ENCODE measurements around the gene PNLDC1.
"Not testable (repeated sequence)": the region's sequence is repeated elsewhere in the genome, so short reads cannot be mapped to it uniquely, and the experiment has no call there.

Gene PNLDC1

GRCh38 chr6:159789377-159790148 is 10.5 kb upstream of the PNLDC1 start, which contains the start of gene TCP1:
Gene TCP1, minus strand, starts transcription at chr6:159789602. Its CDS starts 134 bp downstream, at chr6:159789468.
- peak; percentile 100 for DNase-seq (ENCODE audit: low read depth)
- TF ChIP-seq CTCF (IDR thresholded peaks at IDR 0.05; ENCODE audit: low read depth, low read length) (no peak), MYC (IDR thresholded peaks at IDR 0.05; ENCODE audit: low read depth, low read length) (no peak; the same call in 1 of the 2 replicates), MAX (IDR thresholded peaks at IDR 0.05; ENCODE audit: low read depth, low read length) (no peak), POLR2A (IDR thresholded peaks at IDR 0.05; ENCODE audit: extremely low read depth, insufficient read length) (peak; percentile 94)
- H3K4me3 ChIP-seq (ENCODE audit: low read depth, low read length) = peak within 1 kb of the TSS; percentile 96

GRCh38 chr6:159790149-159790955 is 9.7 kb upstream of the PNLDC1 start, which contains the start of gene MRPL18:
Gene MRPL18, plus strand, starts transcription at chr6:159790467. Its CDS starts 121 bp downstream, at chr6:159790588.
- peak within 1 kb of the TSS; percentile 96 for H3K4me3 ChIP-seq (ENCODE audit: low read depth, low read length)
- DNase-seq (ENCODE audit: low read depth) = peak; percentile 100
- peak; percentile 81 for TF ChIP-seq MAX (IDR thresholded peaks at IDR 0.05; ENCODE audit: low read depth, low read length)
- no peak for TF ChIP-seq CTCF (IDR thresholded peaks at IDR 0.05; ENCODE audit: low read depth, low read length)
- peak; percentile 74 for TF ChIP-seq POLR2A (IDR thresholded peaks at IDR 0.05; ENCODE audit: extremely low read depth, insufficient read length)
- peak; percentile 87 for TF ChIP-seq MYC (IDR thresholded peaks at IDR 0.05; ENCODE audit: low read depth, low read length)

- peak overlapping the region; percentile 96 for H3K4me3 ChIP-seq (ENCODE audit: low read depth, low read length)
- TF ChIP-seq MYC (IDR thresholded peaks at IDR 0.05; ENCODE audit: low read depth, low read length) (no peak), CTCF (IDR thresholded peaks at IDR 0.05; ENCODE audit: low read depth, low read length) (no peak), MAX (IDR thresholded peaks at IDR 0.05; ENCODE audit: low read depth, low read length) (no peak), POLR2A (IDR thresholded peaks at IDR 0.05; ENCODE audit: extremely low read depth, insufficient read length) (no peak)
- DNase-seq (ENCODE audit: low read depth) = peak; percentile 57
Observed at GRCh38 chr6:159790956-159791598, 9.0 kb upstream of the PNLDC1 start.

- not testable (repeated sequence) for DNase-seq (ENCODE audit: low read depth); H3K4me3 ChIP-seq (ENCODE audit: low read depth, low read length)
Observed at GRCh38 chr6:159794976-159795375, 5.1 kb upstream of the PNLDC1 start.

GRCh38 chr6:159797554-159797953 is 2.5 kb upstream of the PNLDC1 start:
- no peak overlapping the region for H3K4me3 ChIP-seq (ENCODE audit: low read depth, low read length)
- DNase-seq (ENCODE audit: low read depth) = no peak
- TF ChIP-seq MAX (IDR thresholded peaks at IDR 0.05; ENCODE audit: low read depth, low read length) (no peak), MYC (IDR thresholded peaks at IDR 0.05; ENCODE audit: low read depth, low read length) (no peak), POLR2A (IDR thresholded peaks at IDR 0.05; ENCODE audit: extremely low read depth, insufficient read length) (no peak)

GRCh38 chr6:159801935-159802334 is 1.9 kb downstream of the PNLDC1 start:
- TF ChIP-seq MAX (IDR thresholded peaks at IDR 0.05; ENCODE audit: low read depth, low read length) (no peak), CTCF (IDR thresholded peaks at IDR 0.05; ENCODE audit: low read depth, low read length) (no peak), MYC (IDR thresholded peaks at IDR 0.05; ENCODE audit: low read depth, low read length) (no peak), POLR2A (IDR thresholded peaks at IDR 0.05; ENCODE audit: extremely low read depth, insufficient read length) (no peak)
- H3K4me3 ChIP-seq (ENCODE audit: low read depth, low read length) = no peak overlapping the region
- DNase-seq (ENCODE audit: low read depth) = peak; percentile 81
